B cell (primary cell): Measurements from ENCODE around the gene MED17.

ENCODE experiments used
- EZH2 ChIP-seq: IDR thresholded peaks from 2 replicates; pipeline ENCODE4 v1.6.1; 2012; ENCODE audit warnings: borderline replicate concordance, low read depth, mild to moderate bottlenecking, moderate library complexity, low read length; ENCODE audit not compliant: insufficient read depth, poor library complexity, severe bottlenecking
- TF ChIP-seq, protein P1 (sequence below): fragments of 200-600 bp; IDR thresholded peaks from one replicate; pipeline ENCODE4 v1.8.0; 2022; ENCODE audit warnings: antibody characterized with exemption, mild to moderate bottlenecking

DNA sequence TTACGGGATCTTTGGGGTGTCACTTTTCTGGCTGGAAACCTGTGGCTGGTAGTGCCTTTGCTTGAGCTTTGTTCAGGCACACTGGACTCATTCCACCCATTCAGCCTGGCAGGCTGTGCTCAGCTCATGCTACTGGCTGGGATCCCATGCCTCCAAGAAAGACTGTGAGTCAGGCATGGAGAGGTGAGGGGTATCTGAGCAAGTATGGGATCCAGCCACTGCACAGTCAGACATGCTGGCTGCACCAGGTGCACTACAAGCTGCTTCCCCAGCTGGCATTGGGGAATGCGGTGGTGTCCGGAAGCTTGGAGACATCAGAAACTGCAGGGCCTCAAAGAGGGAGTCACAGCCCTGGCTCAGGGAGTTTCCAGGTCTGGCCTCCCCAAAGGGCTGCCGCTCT, 12.0 kb upstream of the MED17 start:
- TF ChIP-seq, protein P1, sequence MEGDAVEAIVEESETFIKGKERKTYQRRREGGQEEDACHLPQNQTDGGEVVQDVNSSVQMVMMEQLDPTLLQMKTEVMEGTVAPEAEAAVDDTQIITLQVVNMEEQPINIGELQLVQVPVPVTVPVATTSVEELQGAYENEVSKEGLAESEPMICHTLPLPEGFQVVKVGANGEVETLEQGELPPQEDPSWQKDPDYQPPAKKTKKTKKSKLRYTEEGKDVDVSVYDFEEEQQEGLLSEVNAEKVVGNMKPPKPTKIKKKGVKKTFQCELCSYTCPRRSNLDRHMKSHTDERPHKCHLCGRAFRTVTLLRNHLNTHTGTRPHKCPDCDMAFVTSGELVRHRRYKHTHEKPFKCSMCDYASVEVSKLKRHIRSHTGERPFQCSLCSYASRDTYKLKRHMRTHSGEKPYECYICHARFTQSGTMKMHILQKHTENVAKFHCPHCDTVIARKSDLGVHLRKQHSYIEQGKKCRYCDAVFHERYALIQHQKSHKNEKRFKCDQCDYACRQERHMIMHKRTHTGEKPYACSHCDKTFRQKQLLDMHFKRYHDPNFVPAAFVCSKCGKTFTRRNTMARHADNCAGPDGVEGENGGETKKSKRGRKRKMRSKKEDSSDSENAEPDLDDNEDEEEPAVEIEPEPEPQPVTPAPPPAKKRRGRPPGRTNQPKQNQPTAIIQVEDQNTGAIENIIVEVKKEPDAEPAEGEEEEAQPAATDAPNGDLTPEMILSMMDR: no peak
- TF ChIP-seq EZH2: no peak
